B cell (primary cell): ENCODE results near the gene CHST11.

ENCODE experiments used
- CTCF ChIP-seq: fragments of 200-600 bp; IDR thresholded peaks from one replicate; pipeline ENCODE4 v1.8.0; 2022; ENCODE audit warnings: antibody characterized with exemption, mild to moderate bottlenecking
- EZH2 ChIP-seq: IDR thresholded peaks from 2 replicates; pipeline ENCODE4 v1.6.1; 2012; ENCODE audit warnings: borderline replicate concordance, low read depth, mild to moderate bottlenecking, moderate library complexity, low read length; ENCODE audit not compliant: insufficient read depth, poor library complexity, severe bottlenecking

- TF ChIP-seq CTCF (no peak), EZH2 (no peak)
These were observed 282.3 kb downstream of the CHST11 start for GRCh38 chr12:104738776-104739642.
